ENCODE data around the gene XRN1.

Gene XRN1

GRCh38 chr3:142278451-142278850, 169.4 kb downstream of the XRN1 start:
- DNase-seq (ENCODE audit: low read depth in 1 of 2, low spot score in 1 of 2) = no peak

GRCh38 chr3:142276781-142277180, 171.1 kb downstream of the XRN1 start:
- H3K27me3 ChIP-seq (ENCODE audit: insufficient read depth, poor library complexity, severe bottlenecking) = no peaks in the 10 kb centered on the region
- H3K4me3 ChIP-seq (replicated peaks; ENCODE audit: insufficient read depth, low read length) = no peak overlapping the region
- 0 out of 2 replicates have a peak overlapping the region, but pooled peaks have one; percentile 7 for H3K27ac ChIP-seq (replicated peaks)
- no peak for TF ChIP-seq REST (IDR thresholded peaks at IDR 0.05; ENCODE audit: insufficient replicate concordance, low read depth)
- TF ChIP-seq SPI1 (IDR thresholded peaks at IDR 0.05; ENCODE audit: borderline replicate concordance, low read depth) = peak; percentile 97
- no peak for TF ChIP-seq POLR2AphosphoS5 (IDR thresholded peaks at IDR 0.05; ENCODE audit: low read depth)
- TF ChIP-seq CTCF (IDR thresholded peaks at IDR 0.05; ENCODE audit: insufficient read depth, low read length) = no peak
- TF ChIP-seq GABPA (IDR thresholded peaks at IDR 0.05; ENCODE audit: low read depth) = no peak
- peak; percentile 66 to 70 for DNase-seq (ENCODE audit: low read depth in 1 of 2, low spot score in 1 of 2)

More at GRCh38 chr3:142278451-142278850, 169.4 kb downstream of the XRN1 start:
- H3K4me3 ChIP-seq (replicated peaks; ENCODE audit: insufficient read depth, low read length) = no peak overlapping the region
- TF ChIP-seq REST (IDR thresholded peaks at IDR 0.05; ENCODE audit: insufficient replicate concordance, low read depth) (no peak), GABPA (IDR thresholded peaks at IDR 0.05; ENCODE audit: low read depth) (no peak), POLR2AphosphoS5 (IDR thresholded peaks at IDR 0.05; ENCODE audit: low read depth) (no peak), SPI1 (IDR thresholded peaks at IDR 0.05; ENCODE audit: borderline replicate concordance, low read depth) (no peak), CTCF (IDR thresholded peaks at IDR 0.05; ENCODE audit: insufficient read depth, low read length) (no peak)
- no peaks in the 10 kb centered on the region for H3K27me3 ChIP-seq (ENCODE audit: insufficient read depth, poor library complexity, severe bottlenecking)
- H3K27ac ChIP-seq (replicated peaks) = no peak overlapping the region

- Histone ChIP-seq H3K4me3 (replicated peaks; ENCODE audit: insufficient read depth, low read length) (no peak overlapping the region), H3K27ac (replicated peaks) (peak overlapping the region; percentile 32), H3K27me3 (ENCODE audit: insufficient read depth, poor library complexity, severe bottlenecking) (no peaks in the 10 kb centered on the region)
- peak; percentile 43 to 93 for DNase-seq (ENCODE audit: low read depth in 1 of 2, low spot score in 1 of 2)
- TF ChIP-seq CTCF (IDR thresholded peaks at IDR 0.05; ENCODE audit: insufficient read depth, low read length) (no peak), SPI1 (IDR thresholded peaks at IDR 0.05; ENCODE audit: borderline replicate concordance, low read depth) (peak; percentile 42), GABPA (IDR thresholded peaks at IDR 0.05; ENCODE audit: low read depth) (no peak)
These were observed 172.0 kb downstream of the XRN1 start for GRCh38 chr3:142275856-142276255.

- DNase-seq (ENCODE audit: low read depth in 1 of 2, low spot score in 1 of 2) = no peak
- Histone ChIP-seq H3K27me3 (ENCODE audit: insufficient read depth, poor library complexity, severe bottlenecking) (no peaks in the 10 kb centered on the region), H3K27ac (replicated peaks) (no peak overlapping the region), H3K4me3 (replicated peaks; ENCODE audit: insufficient read depth, low read length) (no peak overlapping the region)
- no peak for TF ChIP-seq CTCF (IDR thresholded peaks at IDR 0.05; ENCODE audit: insufficient read depth, low read length)
These were observed 172.9 kb downstream of the XRN1 start for GRCh38 chr3:142274908-142275307.

Data from HL-60 (cell line).